Camera-type eye (tissue), 1 donor: ENCODE results near the gene GPR26. TPM values are rescaled to one million over a fixed set of nuclear protein-coding genes. Genes with fewer than 3 reads are reported as not detected.

Experiments used
- total RNA-seq: library from RNA; depleted of rRNA; stranded (reverse); fragments of >200 nt; gene quantifications from one replicate; pipeline ENCODE4 v1.2.3, GENCODE V29; 2014

Gene GPR26
- 1.4 TPM for total RNA-seq

GRCh38 chr10:123666318-123667236 lies at the start of gene GPR26:
Gene GPR26 (plus strand): TSS chr10:123666355. CDS start chr10:123666408, 53 bp downstream.

Other genes with a start within 250 kb of the GPR26 start
- gene CPXM2, start 225.5 kb downstream of the GPR26 start, total RNA-seq = 27.7 TPM